ENCODE data around the gene C6orf136.
A peak's percentile ranks its signal among the peaks of the same experiment; 100 is the strongest.

C6orf136 gene

DNA sequence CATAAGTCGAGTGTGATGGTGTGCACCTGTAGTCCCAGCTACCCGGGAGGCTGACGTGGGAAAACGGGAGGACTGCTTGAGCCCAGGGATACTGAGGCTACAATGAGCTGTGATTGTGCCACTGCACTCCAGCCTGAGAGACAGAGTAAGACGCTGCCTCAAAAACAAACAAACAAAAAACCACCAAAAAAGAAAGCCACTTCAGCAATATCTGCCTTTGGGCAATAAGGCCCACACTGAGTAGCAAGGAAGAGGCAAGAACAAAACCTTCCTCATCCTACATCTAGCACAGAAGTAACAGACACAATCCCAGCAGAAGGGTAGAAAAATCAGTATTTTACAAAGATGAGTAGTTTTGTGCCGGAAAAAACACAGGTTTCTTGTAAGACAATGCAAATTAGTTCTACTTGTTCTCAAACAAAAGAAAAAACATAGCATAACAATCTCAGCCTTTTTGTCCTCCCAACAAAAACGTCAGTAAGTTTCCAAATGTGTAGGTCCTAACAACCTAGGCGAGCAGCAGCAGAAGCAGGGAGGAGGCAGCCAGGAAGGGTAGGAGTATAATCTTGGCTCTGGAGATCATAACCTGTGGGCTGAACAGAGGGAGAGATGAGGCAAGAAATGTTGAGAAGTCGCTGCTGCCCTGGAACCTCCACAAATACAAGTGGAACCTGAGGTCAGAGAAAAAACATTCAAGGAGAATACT lies 35.6 kb upstream of the C6orf136 start:
- Mint-ChIP-seq H3K36me3 (ENCODE audit: low read depth) (peaks cover 64% of the 10 kb centered on the region), H3K4me3 (no peak overlapping the region), H3K4me1 (peaks cover 74% of the 10 kb centered on the region), H3K27me3 (ENCODE audit: low read depth, poor library complexity) (peaks cover 4% of the 10 kb centered on the region), H3K27ac (peak overlapping the region; percentile 63), H3K9me3 (no peaks in the 10 kb centered on the region)
- TF ChIP-seq, protein P1, sequence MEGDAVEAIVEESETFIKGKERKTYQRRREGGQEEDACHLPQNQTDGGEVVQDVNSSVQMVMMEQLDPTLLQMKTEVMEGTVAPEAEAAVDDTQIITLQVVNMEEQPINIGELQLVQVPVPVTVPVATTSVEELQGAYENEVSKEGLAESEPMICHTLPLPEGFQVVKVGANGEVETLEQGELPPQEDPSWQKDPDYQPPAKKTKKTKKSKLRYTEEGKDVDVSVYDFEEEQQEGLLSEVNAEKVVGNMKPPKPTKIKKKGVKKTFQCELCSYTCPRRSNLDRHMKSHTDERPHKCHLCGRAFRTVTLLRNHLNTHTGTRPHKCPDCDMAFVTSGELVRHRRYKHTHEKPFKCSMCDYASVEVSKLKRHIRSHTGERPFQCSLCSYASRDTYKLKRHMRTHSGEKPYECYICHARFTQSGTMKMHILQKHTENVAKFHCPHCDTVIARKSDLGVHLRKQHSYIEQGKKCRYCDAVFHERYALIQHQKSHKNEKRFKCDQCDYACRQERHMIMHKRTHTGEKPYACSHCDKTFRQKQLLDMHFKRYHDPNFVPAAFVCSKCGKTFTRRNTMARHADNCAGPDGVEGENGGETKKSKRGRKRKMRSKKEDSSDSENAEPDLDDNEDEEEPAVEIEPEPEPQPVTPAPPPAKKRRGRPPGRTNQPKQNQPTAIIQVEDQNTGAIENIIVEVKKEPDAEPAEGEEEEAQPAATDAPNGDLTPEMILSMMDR (IDR thresholded peaks at IDR 0.05): no peak
- no peak for DNase-seq

DNA sequence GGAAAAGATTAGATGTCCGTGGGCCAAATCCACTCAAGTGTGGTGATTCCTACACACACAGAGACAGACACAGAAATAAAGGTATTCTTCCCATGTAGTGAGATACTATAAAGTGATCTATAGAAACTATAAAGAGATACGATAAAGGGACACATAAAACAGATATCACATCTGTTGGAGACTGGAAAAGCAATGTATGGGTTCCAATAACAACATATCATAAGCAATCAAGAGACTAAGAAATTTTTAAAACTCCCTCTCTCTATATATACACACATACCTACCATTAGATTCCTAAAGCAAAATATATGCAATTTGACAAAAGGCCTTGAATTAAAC lies 35.1 kb upstream of the C6orf136 start:
- Mint-ChIP-seq H3K4me1 (peaks cover 76% of the 10 kb centered on the region), H3K36me3 (ENCODE audit: low read depth) (peaks cover 64% of the 10 kb centered on the region), H3K4me3 (peak overlapping the region; percentile 10), H3K27me3 (ENCODE audit: low read depth, poor library complexity) (peaks cover 9% of the 10 kb centered on the region), H3K27ac (peak overlapping the region; percentile 33), H3K9me3 (no peaks in the 10 kb centered on the region)
- TF ChIP-seq, protein P1 (IDR thresholded peaks at IDR 0.05): no peak
- no peak for DNase-seq

DNA sequence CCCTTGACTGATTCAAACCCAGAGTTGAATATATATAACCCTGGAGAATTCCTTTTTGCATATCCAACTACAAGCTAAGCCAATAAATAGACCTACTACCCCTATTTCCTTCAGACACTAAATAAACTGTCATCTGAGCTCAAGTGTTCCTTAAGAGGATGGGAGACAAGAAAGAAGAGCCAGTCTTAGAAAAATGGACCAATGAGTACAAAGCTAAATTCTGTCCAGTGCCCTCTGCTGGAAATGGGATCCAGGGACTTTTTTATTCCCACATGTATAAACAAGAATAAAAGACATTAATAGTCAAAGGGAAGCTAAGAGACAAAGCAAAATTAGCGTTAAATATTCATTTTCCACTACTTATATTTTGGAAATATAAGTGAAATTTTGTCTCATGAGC lies 34.7 kb upstream of the C6orf136 start:
- Mint-ChIP-seq H3K27me3 (ENCODE audit: low read depth, poor library complexity) (peaks cover 11% of the 10 kb centered on the region), H3K36me3 (ENCODE audit: low read depth) (peaks cover 64% of the 10 kb centered on the region), H3K9me3 (no peaks in the 10 kb centered on the region), H3K27ac (no peak overlapping the region), H3K4me1 (peaks cover 79% of the 10 kb centered on the region), H3K4me3 (peak overlapping the region; percentile 10)
- TF ChIP-seq, protein P1 (IDR thresholded peaks at IDR 0.05): no peak
- DNase-seq: no peak

DNA sequence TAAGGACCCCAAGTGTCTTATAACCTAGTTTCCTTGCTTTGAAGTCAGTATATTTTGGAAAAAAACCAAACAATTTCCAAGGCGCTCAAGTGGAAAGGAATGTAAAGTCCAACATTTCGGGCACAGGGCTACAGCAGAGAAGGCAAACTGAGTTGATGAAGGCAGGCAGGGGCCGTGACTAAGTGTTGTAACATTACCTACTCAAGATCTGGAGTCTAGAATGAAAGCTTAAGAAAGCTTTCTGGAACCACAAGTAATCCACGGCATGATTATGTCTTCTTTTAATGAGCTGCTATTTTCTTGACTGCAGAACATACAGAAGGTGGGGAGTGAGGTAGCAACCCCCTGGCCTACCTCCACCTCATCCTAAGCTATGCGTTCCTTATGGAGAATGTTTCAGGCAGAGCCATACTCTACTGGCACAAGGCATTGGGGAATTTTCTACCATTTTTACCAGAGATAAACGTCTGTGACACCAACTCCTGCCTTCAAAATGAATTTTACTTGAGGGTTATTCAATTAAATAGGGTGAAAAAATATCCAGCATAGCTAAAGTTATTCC lies 34.2 kb upstream of the C6orf136 start:
- Mint-ChIP-seq H3K4me3 (peak overlapping the region; percentile 100), H3K36me3 (ENCODE audit: low read depth) (peaks cover 59% of the 10 kb centered on the region), H3K27ac (peak overlapping the region; percentile 58), H3K27me3 (ENCODE audit: low read depth, poor library complexity) (peaks cover 11% of the 10 kb centered on the region), H3K9me3 (no peaks in the 10 kb centered on the region), H3K4me1 (peaks cover 80% of the 10 kb centered on the region)
- TF ChIP-seq, protein P1 (IDR thresholded peaks at IDR 0.05): no peak
- peak; percentile 18 for DNase-seq

DNA sequence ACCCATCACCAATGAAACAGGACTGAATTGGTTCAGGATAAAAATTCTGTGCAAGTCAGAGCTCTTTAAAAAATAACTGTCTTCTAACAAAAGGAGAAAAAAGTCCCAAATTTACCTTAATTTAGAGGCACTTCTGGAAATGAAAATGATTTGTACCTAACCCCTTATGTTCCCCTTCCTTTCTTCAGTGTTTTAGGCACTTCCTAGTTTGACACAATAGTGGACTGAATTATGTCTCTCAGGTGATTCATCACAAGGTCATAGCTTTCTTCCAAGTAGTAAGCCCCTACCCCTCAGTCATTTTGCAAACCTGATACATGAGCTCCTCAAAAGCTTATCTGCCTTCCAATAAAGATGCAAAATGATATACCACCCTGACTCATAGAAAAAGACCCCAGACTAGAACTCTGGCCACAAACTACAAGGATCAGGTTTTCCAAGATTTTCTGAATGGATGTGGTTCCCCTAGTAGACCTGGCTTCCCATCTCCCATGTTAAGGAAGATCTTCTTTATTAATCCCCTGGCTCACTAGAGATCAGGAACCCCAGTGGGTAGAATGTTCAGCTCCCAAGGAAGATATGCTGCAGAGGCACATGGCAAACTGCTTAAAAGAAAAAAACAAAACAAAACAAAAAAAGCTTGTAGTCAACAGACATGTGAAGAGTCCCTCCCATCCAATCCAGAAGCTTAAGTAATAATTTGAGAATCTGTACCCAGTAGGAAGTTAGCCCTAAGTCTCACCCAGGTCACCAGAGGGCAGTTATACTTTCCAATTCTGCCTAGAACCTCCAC lies 33.5 kb upstream of the C6orf136 start:
- H3K4me3 Mint-ChIP-seq: peak overlapping the region; percentile 100
- TF ChIP-seq, protein P1 (IDR thresholded peaks at IDR 0.05): no peak
- H3K4me1 Mint-ChIP-seq: peaks cover 83% of the 10 kb centered on the region
- DNase-seq: no peak
- H3K27me3 Mint-ChIP-seq (ENCODE audit: low read depth, poor library complexity): peaks cover 11% of the 10 kb centered on the region
- H3K27ac Mint-ChIP-seq: peak overlapping the region; percentile 58
- peaks cover 52% of the 10 kb centered on the region for H3K36me3 Mint-ChIP-seq (ENCODE audit: low read depth)
- H3K9me3 Mint-ChIP-seq: no peaks in the 10 kb centered on the region
